ENCODE data around the gene PPIE.

DNA sequence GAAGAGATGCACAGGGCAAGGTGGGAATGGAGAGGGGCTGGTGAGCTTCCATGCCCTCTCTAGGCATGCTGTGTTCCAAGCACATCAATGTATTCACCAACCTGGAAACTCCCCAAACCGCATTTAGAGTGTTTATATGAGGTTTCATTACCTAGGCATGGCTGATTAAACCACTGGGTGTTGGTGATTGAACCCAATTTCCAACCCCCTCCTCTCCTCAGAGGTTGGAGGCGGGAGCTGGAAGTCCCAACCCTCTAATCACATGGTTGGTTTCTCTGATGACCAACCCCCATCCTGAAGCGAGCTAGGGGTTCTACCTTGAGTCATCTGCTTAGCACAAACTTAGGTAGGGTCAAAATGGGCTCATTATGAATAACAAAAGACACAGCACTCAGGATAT lies 3.0 kb upstream of the PPIE start:
- TF ChIP-seq EP300 (IDR thresholded peaks at IDR 0.05; ENCODE audit: borderline replicate concordance) (no peak), TAF1 (IDR thresholded peaks at IDR 0.05; ENCODE audit: low read depth) (no peak), CEBPB (IDR thresholded peaks at IDR 0.05) (no peak), YY1 (IDR thresholded peaks at IDR 0.05; ENCODE audit: low read depth) (no peak), EGR1 (IDR thresholded peaks at IDR 0.05) (no peak)

Measured in Ishikawa (cell line).